Parathyroid adenoma (tissue), 2 donors: ENCODE data around the gene BCL11A.

Source experiments
- H2AFZ ChIP-seq: fragments of 300-600 bp; sonication (generic); one replicate; pipeline ENCODE4 v1.7.0; 2017; ENCODE audit warnings: antibody characterized with exemption, mild to moderate bottlenecking
- H3K27ac ChIP-seq: fragments of 300-600 bp; sonication (generic); one replicate; pipeline ENCODE4 v1.7.0; 2017
- H3K27me3 ChIP-seq: fragments of 300-600 bp; sonication (generic); one replicate; pipeline ENCODE4 v1.7.0; 2017; ENCODE audit warnings: low read length; ENCODE audit not compliant: control insufficient read depth, insufficient read depth
- H3K36me3 ChIP-seq: fragments of 300-600 bp; sonication (generic); one replicate; pipeline ENCODE4 v1.7.0; 2017; ENCODE audit warnings: low read length; ENCODE audit not compliant: control insufficient read depth, insufficient read depth
- H3K4me1 ChIP-seq: fragments of 300-600 bp; sonication (generic); one replicate; pipeline ENCODE4 v1.7.0; 2017; ENCODE audit warnings: control low read depth
- H3K4me2 ChIP-seq: fragments of 300-600 bp; sonication (generic); one replicate; pipeline ENCODE4 v1.7.0; 2017; ENCODE audit warnings: low read length
- H3K4me3 ChIP-seq: fragments of 300-600 bp; sonication (generic); one replicate; pipeline ENCODE4 v1.7.0; 2017; ENCODE audit warnings: low read depth, low read length
- H3K79me2 ChIP-seq: fragments of 300-600 bp; sonication (generic); one replicate; pipeline ENCODE4 v1.7.0; 2017; ENCODE audit warnings: control low read depth
- H3K9ac ChIP-seq: fragments of 300-600 bp; sonication (generic); one replicate; pipeline ENCODE4 v1.7.0; 2017; ENCODE audit warnings: mild to moderate bottlenecking
- H3K9me3 ChIP-seq: fragments of 300-600 bp; sonication (generic); one replicate; pipeline ENCODE4 v1.7.0; 2017; ENCODE audit warnings: low read length; ENCODE audit not compliant: control insufficient read depth
- CTCF ChIP-seq: fragments of 300-600 bp; sonication (generic); IDR thresholded peaks from one replicate; pipeline ENCODE4 v1.7.0; 2017; ENCODE audit warnings: antibody characterized with exemption, mild to moderate bottlenecking
- donor health status: primary hyperparathyroidism.

Gene BCL11A

GRCh38 chr2:60489289-60489688 lies 64.2 kb downstream of the BCL11A start:
- no peak overlapping the region for H3K4me3 ChIP-seq
- no peaks in the 10 kb centered on the region for H3K79me2 ChIP-seq
- no peak overlapping the region for H3K4me2 ChIP-seq
- H3K27me3 ChIP-seq = no peaks in the 10 kb centered on the region
- no peak for TF ChIP-seq CTCF
- no peak overlapping the region for H2AFZ ChIP-seq
- no peaks in the 10 kb centered on the region for H3K9me3 ChIP-seq
- no peaks in the 10 kb centered on the region for H3K4me1 ChIP-seq
- H3K27ac ChIP-seq = no peak overlapping the region
- no peak overlapping the region for H3K9ac ChIP-seq
- no peaks in the 10 kb centered on the region for H3K36me3 ChIP-seq

- Histone ChIP-seq H3K4me2 (no peak overlapping the region), H3K4me3 (no peak overlapping the region), H3K4me1 (no peaks in the 10 kb centered on the region), H3K9me3 (no peaks in the 10 kb centered on the region), H3K9ac (no peak overlapping the region), H3K27ac (no peak overlapping the region), H3K79me2 (no peaks in the 10 kb centered on the region), H3K27me3 (no peaks in the 10 kb centered on the region), H3K36me3 (no peaks in the 10 kb centered on the region), H2AFZ (no peak overlapping the region)
- TF ChIP-seq CTCF = no peak
These were observed 65.2 kb downstream of the BCL11A start for GRCh38 chr2:60488291-60488690.

- no peak overlapping the region for H3K27ac ChIP-seq
- no peaks in the 10 kb centered on the region for H3K36me3 ChIP-seq
- no peaks in the 10 kb centered on the region for H3K79me2 ChIP-seq
- no peaks in the 10 kb centered on the region for H3K27me3 ChIP-seq
- no peak overlapping the region for H2AFZ ChIP-seq
- H3K9me3 ChIP-seq = no peaks in the 10 kb centered on the region
- TF ChIP-seq CTCF = no peak
- H3K4me1 ChIP-seq = no peaks in the 10 kb centered on the region
- H3K9ac ChIP-seq = no peak overlapping the region
- H3K4me2 ChIP-seq = no peak overlapping the region
- H3K4me3 ChIP-seq = no peak overlapping the region
These were observed 66.3 kb downstream of the BCL11A start for GRCh38 chr2:60487174-60487573.

- Histone ChIP-seq H3K27me3 (no peaks in the 10 kb centered on the region), H3K4me3 (no peak overlapping the region), H3K4me1 (no peaks in the 10 kb centered on the region), H3K9me3 (no peaks in the 10 kb centered on the region), H3K36me3 (no peaks in the 10 kb centered on the region), H3K9ac (no peak overlapping the region), H3K79me2 (no peaks in the 10 kb centered on the region), H2AFZ (no peak overlapping the region), H3K27ac (no peak overlapping the region), H3K4me2 (no peak overlapping the region)
- no peak for TF ChIP-seq CTCF
These were observed 66.9 kb downstream of the BCL11A start for GRCh38 chr2:60486551-60486950.

- Histone ChIP-seq H3K4me1 (no peaks in the 10 kb centered on the region), H3K4me3 (no peak overlapping the region), H3K9me3 (no peaks in the 10 kb centered on the region), H3K79me2 (no peaks in the 10 kb centered on the region), H3K27ac (no peak overlapping the region), H3K27me3 (no peaks in the 10 kb centered on the region), H3K4me2 (no peak overlapping the region), H2AFZ (no peak overlapping the region), H3K36me3 (no peaks in the 10 kb centered on the region), H3K9ac (no peak overlapping the region)
- TF ChIP-seq CTCF = no peak
These were observed 67.4 kb downstream of the BCL11A start for GRCh38 chr2:60486067-60486466.
